Lower lobe of right lung (tissue), 2 donors: ENCODE measurements around the gene PAN3. TPM values are rescaled to one million over a fixed set of nuclear protein-coding genes. Genes with fewer than 3 reads are reported as not detected.

Experiments used
- ATAC-seq, 2 donors: fragments of 200-7000 bp; cut with Tn5 transposase; one replicate each; pipeline ENCODE4 v1.9.1; 2020 to 2022; ENCODE audit warnings: mild to moderate bottlenecking in 2 of 2, moderate library complexity in 2 of 2
- DNase-seq: peaks from one replicate; pipeline ENCODE4 v3.0.0-alpha.2; 2020
- H3K27ac ChIP-seq: fragments of 200-600 bp; one replicate; pipeline ENCODE4 v1.8.0; 2022
- H3K27me3 ChIP-seq: fragments of 200-600 bp; one replicate; pipeline ENCODE4 v1.8.0; 2022; ENCODE audit warnings: low read depth
- H3K36me3 ChIP-seq: fragments of 200-600 bp; one replicate; pipeline ENCODE4 v1.8.0; 2022; ENCODE audit warnings: mild to moderate bottlenecking
- H3K4me1 ChIP-seq: fragments of 200-600 bp; one replicate; pipeline ENCODE4 v1.8.0; 2022
- H3K4me3 ChIP-seq: fragments of 200-600 bp; one replicate; pipeline ENCODE4 v1.8.0; 2022; ENCODE audit warnings: mild to moderate bottlenecking
- H3K9me3 ChIP-seq: fragments of 200-600 bp; one replicate; pipeline ENCODE4 v1.8.0; 2022
- CTCF ChIP-seq: fragments of 200-600 bp; IDR thresholded peaks from one replicate; pipeline ENCODE4 v1.8.0; 2022; ENCODE audit warnings: antibody characterized with exemption, mild to moderate bottlenecking
- intact Hi-C: fragments of 100-400 bp; cut with DNase I; formaldehyde crosslinking; loops from one replicate; pipeline ENCODE4 v1.11.0; 2022
- total RNA-seq: library from RNA; stranded (reverse); fragmentation: NEBNext Ultra II Directional; extraction: Animal tissue kit (Norgen Biotek cat#: 25700); gene quantifications from one replicate; pipeline ENCODE4 v1.2.1, GENCODE V29; 2021
- donor health status: DM: no; HTN: yes; CAD: no; lungs with severe emphysema.

Gene PAN3
- total RNA-seq, 1 donor from 2014 or later: 36.2 TPM

- Histone ChIP-seq H3K27me3 (no peaks in the 10 kb centered on the region), H3K9me3 (no peaks in the 10 kb centered on the region), H3K36me3 (peaks cover 69% of the 10 kb centered on the region), H3K4me1 (no peaks in the 10 kb centered on the region), H3K27ac (no peak overlapping the region), H3K4me3 (no peak overlapping the region)
- intact Hi-C loops: no loop called here
- ATAC-seq (no peak), DNase-seq (no peak)
- TF ChIP-seq CTCF: no peak
Observed at GRCh38 chr13:28273919-28274318, 135.6 kb downstream of the PAN3 start.

DNA sequence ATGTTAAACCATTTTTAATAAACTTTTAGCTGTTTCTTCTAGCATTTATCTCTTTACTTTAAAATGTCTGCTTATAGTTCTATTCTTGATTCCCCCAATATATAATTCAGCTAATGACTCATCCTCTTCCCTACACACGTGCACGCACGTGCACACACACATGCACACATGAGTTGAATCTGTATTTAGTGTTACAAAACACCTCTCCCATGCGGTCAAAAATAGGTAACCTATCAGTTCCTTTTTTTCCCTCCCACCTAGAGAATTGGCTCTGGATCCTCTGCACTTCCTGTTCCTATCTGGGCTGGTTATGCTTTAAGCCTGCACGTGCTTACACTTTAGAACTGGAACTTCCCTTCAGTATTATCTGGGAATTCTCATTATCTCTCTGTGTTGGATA lies 144.1 kb downstream of the PAN3 start:
- DNase-seq (no peak), ATAC-seq (no peak)
- no peak overlapping the region for H3K4me3 ChIP-seq
- H3K36me3 ChIP-seq: peaks cover 77% of the 10 kb centered on the region
- H3K27ac ChIP-seq: no peak overlapping the region
- intact Hi-C loops: no loop called here
- H3K4me1 ChIP-seq: no peaks in the 10 kb centered on the region
- H3K9me3 ChIP-seq: no peaks in the 10 kb centered on the region
- H3K27me3 ChIP-seq: no peaks in the 10 kb centered on the region
- no peak for TF ChIP-seq CTCF

- no peak for TF ChIP-seq CTCF
- no peaks in the 10 kb centered on the region for H3K27me3 ChIP-seq
- no peak for DNase-seq
- H3K4me3 ChIP-seq: no peak overlapping the region
- ATAC-seq: no peak
- H3K4me1 ChIP-seq: no peaks in the 10 kb centered on the region
- H3K36me3 ChIP-seq: peaks cover 76% of the 10 kb centered on the region
- no peak overlapping the region for H3K27ac ChIP-seq
- intact Hi-C loops: no loop called here
- H3K9me3 ChIP-seq: no peaks in the 10 kb centered on the region
Observed at GRCh38 chr13:28283600-28283999, 145.3 kb downstream of the PAN3 start.

GRCh38 chr13:28286263-28286662 lies 147.9 kb downstream of the PAN3 start:
- ATAC-seq (no peak), DNase-seq (no peak)
- intact Hi-C loops: no loop called here
- TF ChIP-seq CTCF: no peak
- Histone ChIP-seq H3K36me3 (peaks cover 78% of the 10 kb centered on the region), H3K9me3 (no peaks in the 10 kb centered on the region), H3K4me1 (no peaks in the 10 kb centered on the region), H3K4me3 (no peak overlapping the region), H3K27ac (no peak overlapping the region), H3K27me3 (no peaks in the 10 kb centered on the region)

DNA sequence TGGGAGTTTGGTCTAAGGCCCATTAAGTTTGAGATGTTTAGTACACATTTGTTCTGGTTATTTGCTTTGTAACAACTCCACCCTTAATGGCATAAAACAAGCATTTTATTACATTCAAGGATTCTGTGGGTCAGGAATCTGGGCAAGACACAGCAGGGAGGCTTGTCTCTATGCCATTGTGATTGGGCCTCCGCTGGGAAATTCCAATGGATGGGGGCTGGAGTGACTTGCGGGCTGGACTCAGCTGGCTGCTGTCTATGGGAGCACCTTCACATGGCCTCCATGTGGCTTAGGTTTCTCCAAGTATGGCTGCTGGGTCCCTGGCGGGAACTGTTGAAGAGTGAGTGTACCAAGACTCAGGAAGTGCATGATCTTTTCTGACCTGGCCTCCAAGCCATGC lies 159.0 kb downstream of the PAN3 start:
- intact Hi-C loops: no loop called here
- Histone ChIP-seq H3K36me3 (peaks cover 36% of the 10 kb centered on the region), H3K27me3 (no peaks in the 10 kb centered on the region), H3K4me3 (no peak overlapping the region), H3K27ac (no peak overlapping the region), H3K4me1 (no peaks in the 10 kb centered on the region), H3K9me3 (no peaks in the 10 kb centered on the region)
- DNase-seq (no peak), ATAC-seq (no peak)
- TF ChIP-seq CTCF: no peak

DNA sequence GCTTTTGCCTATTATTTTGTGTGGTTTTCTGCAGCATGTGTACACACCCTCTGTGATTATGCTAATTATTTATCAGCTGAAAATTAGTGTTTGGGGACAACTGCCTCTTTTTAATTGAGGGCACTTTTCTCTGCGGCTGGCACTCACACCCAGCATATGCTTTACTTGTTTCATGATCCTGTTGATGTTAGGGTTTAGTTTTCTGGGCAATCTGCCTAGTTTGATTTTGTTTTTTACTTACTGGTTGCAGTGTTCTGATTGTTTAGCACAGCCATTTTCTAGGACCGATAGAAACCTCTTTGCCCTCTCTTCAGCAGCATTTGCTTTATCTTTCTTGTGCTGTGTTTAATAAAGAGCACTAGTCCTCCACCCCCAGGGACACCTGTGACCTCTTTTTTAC lies 161.6 kb downstream of the PAN3 start:
- H3K27ac ChIP-seq: no peak overlapping the region
- H3K27me3 ChIP-seq: no peaks in the 10 kb centered on the region
- no peaks in the 10 kb centered on the region for H3K9me3 ChIP-seq
- ATAC-seq: no peak
- peaks cover 10% of the 10 kb centered on the region for H3K36me3 ChIP-seq
- H3K4me3 ChIP-seq: no peak overlapping the region
- DNase-seq: no peak
- no peak for TF ChIP-seq CTCF
- no peaks in the 10 kb centered on the region for H3K4me1 ChIP-seq
- intact Hi-C loops: no loop called here
